Measurements from ENCODE around the gene RNF145.
"Not testable (repeated sequence)": the region's sequence is repeated elsewhere in the genome, so short reads cannot be mapped to it uniquely, and the experiment has no call there.

Gene RNF145

GRCh38 chr5:159166416-159166815, 42.9 kb downstream of the RNF145 start:
- no peak for DNase-seq (ENCODE audit: low read depth)

DNA sequence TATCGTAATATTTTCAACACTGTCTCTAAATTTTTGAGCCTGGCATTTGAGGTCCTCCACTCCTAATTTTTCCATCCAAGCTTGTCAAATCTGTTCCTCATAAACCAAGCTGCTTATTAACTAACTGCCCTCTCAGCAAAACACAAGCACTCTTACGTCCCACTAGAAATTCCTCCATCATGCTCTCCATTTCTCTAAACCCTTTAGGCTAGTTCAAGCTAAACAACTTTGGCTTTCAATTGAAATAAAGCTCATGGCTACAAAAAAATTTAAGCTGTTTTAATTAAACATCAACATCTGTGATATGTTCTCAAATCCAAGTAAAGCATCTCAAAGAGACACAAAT, 45.7 kb downstream of the RNF145 start:
- H3K4me3 ChIP-seq (ENCODE audit: low read depth, low read length): no peak overlapping the region
- no peak for DNase-seq (ENCODE audit: low read depth)

More at GRCh38 chr5:159166416-159166815, 42.9 kb downstream of the RNF145 start:
- no peak overlapping the region for H3K4me3 ChIP-seq (ENCODE audit: low read depth, low read length)

GRCh38 chr5:159163027-159163700, 46.2 kb downstream of the RNF145 start:
- DNase-seq (ENCODE audit: low read depth): peak; percentile 49
- H3K4me3 ChIP-seq (ENCODE audit: low read depth, low read length): no peak overlapping the region

DNA sequence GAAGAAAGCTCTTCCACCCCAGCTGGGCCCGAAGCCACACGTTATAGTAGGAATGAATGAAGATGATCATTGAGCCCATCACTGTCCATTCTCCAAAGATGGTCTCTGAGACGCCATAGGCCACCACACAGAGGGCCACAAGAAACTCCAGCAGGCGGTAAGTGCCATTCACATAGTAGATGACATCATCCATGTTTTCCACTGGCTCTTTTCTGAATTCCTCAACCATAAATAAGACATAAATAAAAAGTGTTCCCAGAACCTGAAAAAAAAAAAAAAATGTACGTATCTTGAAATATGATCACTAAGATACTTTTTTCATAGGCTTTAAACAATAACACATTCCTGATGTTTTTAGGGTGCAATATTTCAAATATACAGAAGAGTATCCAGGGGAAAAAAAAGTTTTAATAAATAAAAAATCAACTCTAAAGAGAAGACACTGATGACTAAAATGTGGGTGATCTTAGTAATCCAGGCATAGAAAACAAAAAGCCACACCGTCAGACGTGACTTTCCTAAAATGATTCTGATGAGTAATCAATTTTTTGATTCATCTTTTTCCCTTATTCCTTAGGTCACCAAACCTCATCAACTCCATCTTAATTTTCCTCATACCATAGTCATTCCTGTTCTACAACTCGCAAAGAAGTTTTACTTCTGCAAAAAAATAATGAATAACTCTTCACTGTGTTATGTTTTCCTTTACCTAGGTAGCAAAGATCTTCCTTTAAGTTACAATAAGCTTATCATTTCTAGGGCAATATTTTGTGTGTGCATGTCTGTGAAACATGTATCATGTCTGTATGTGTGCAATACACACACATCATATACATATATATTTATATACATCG, 47.8 kb downstream of the RNF145 start:
- H3K4me3 ChIP-seq (ENCODE audit: low read depth, low read length): no peak overlapping the region

GRCh38 chr5:159158553-159159091, 50.7 kb downstream of the RNF145 start:
- DNase-seq (ENCODE audit: low read depth); H3K4me3 ChIP-seq (ENCODE audit: low read depth, low read length): not testable (repeated sequence)

More for the DNA sequence above, 47.8 kb downstream of the RNF145 start:
- DNase-seq (ENCODE audit: low read depth): no peak

GRCh38 chr5:159157552-159157951, 51.8 kb downstream of the RNF145 start:
- H3K4me3 ChIP-seq (ENCODE audit: low read depth, low read length): no peak overlapping the region
- no peak for DNase-seq (ENCODE audit: low read depth)

- peak; percentile 40 for DNase-seq (ENCODE audit: low read depth)
- no peak overlapping the region for H3K4me3 ChIP-seq (ENCODE audit: low read depth, low read length)
These were observed 52.7 kb downstream of the RNF145 start for GRCh38 chr5:159156426-159157238.

DNA sequence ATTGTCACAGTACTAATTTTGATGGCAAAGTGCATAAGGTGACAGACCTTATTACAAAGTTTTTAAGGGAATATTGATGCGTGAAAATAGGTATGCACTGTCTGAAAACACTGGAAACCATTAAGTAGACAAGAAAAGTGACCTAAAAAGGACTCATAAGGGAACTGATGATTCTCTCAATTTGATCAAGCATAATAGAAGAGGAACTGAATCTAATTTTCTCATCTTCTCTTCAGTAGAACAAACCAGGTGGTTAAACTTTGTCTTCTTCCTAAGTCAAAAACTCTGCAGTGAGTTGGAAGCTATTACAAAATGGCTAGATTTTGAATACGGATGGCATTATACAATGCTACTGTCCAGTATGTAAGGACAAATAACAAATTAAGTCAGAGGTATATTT, 53.4 kb downstream of the RNF145 start:
- no peak for DNase-seq (ENCODE audit: low read depth)
- no peak overlapping the region for H3K4me3 ChIP-seq (ENCODE audit: low read depth, low read length)

DNA sequence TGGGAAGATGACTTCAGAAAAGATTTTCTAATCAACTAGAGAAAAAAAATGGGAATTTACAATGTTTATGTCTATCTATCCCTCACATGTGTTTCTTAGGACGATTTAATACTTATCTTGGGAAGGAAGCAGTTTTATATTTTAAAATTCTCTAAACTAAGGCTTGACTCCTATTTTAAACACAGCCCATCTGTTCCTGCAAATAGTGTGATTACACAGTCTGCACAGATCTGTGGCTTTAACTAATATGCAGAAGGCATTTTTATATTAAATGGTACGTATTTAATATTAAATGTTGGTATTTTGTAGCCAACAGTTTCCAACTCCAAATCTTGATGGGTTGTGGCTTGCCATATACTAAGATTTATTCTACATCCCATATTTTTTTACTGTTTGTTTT, 56.5 kb downstream of the RNF145 start:
- H3K4me3 ChIP-seq (ENCODE audit: low read depth, low read length): no peak overlapping the region
- no peak for DNase-seq (ENCODE audit: low read depth)

- no peak for DNase-seq (ENCODE audit: low read depth)
- no peak overlapping the region for H3K4me3 ChIP-seq (ENCODE audit: low read depth, low read length)
These were observed 60.3 kb downstream of the RNF145 start for GRCh38 chr5:159149085-159149484.

DNA sequence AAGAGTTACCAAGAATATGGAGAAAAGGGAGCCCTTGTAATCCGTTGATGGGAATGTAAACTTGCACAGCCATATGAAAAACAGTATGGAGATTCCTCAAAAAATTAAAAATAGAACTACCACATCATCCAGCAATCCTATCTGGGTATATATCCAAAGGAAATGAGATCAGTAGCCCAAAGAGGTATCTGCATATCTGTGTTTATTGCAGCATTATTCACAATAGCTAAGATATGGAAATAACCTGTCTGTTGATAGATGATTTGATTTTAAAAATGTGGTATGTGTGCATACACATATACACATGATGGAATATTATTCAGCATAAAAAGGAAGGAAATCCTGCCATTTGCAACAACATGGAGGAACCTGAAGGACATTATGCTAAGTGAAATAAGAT, 61.4 kb downstream of the RNF145 start:
- DNase-seq (ENCODE audit: low read depth): no peak

DNA sequence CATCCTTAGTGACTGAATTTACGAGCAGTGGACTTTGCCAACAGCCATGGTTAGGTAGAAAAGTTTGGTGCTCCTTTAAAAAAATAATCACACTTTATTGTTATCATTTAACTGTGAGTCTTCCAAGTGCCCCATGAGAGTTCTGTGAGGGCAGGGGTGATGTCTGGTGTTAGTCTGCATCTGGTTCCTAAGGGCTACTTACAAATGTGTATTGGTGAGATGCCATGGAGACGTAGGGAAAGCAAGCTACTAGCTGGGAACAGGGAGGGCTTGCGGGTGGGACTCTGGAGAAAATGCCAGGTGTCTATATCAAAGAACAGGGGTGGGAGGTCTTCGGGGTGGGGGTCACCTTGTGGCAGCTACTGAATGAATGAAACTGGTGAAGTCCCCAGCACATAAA, 62.5 kb downstream of the RNF145 start:
- no peak overlapping the region for H3K4me3 ChIP-seq (ENCODE audit: low read depth, low read length)
- no peak for DNase-seq (ENCODE audit: low read depth)

More for the DNA sequence above, 61.4 kb downstream of the RNF145 start:
- H3K4me3 ChIP-seq (ENCODE audit: low read depth, low read length): no peak overlapping the region

DNA sequence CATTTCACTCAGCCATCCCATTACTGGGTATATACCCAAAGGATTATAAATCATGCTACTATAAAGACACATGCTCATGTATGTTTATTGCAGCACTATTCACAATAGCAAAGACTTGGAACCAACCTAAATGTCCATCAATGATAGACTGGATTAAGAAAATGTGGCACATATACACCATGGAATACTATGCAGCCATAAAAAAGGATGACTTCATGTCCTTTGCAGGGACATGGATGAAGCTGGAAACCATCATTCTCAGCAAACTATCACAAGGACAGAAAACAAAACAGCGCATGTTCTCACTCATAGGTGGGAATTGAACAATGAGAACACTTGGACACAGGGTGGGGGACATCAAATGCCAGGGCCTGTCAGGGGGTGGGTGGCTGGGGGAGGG, 64.2 kb downstream of the RNF145 start:
- H3K4me3 ChIP-seq (ENCODE audit: low read depth, low read length); DNase-seq (ENCODE audit: low read depth): not testable (repeated sequence)

GRCh38 chr5:159139802-159140201, 69.6 kb downstream of the RNF145 start:
- no peak overlapping the region for H3K4me3 ChIP-seq (ENCODE audit: low read depth, low read length)
- no peak for DNase-seq (ENCODE audit: low read depth)

DNA sequence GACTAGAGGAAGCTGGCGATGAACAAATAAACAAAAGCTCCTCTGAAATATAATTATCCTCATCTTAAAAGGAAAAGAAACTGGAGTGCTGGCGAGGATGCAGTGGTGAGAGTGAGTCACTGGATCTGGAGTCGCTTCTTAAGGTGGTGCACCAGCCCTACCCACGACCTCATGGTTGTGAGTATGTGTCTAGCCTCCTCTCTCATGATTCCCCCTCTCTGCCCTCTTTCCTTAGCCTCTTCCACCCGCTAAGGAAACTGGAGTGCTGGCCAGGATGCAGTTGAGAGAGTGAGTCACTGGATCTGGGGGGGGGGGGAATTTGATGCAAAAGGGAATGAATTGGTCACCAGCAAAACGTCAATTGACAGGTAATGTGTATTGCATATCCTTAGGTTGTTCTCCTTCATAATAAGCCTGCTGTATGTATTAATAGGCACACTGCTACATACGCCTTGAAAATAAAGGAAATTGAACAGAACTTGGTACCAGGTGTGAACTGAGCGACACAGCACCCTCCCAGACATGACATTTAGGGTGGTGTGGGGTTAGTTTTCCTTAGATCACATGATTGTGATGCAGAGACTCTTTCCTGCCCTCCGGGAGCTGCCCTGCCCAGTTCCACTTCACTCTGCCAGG, 73.3 kb downstream of the RNF145 start:
- H3K4me3 ChIP-seq (ENCODE audit: low read depth, low read length): no peak overlapping the region
- peak; percentile 56 for DNase-seq (ENCODE audit: low read depth)

- H3K4me3 ChIP-seq (ENCODE audit: low read depth, low read length): no peak overlapping the region
- peak; percentile 60 for DNase-seq (ENCODE audit: low read depth)
These were observed 76.2 kb downstream of the RNF145 start for GRCh38 chr5:159133041-159133741.

DNA sequence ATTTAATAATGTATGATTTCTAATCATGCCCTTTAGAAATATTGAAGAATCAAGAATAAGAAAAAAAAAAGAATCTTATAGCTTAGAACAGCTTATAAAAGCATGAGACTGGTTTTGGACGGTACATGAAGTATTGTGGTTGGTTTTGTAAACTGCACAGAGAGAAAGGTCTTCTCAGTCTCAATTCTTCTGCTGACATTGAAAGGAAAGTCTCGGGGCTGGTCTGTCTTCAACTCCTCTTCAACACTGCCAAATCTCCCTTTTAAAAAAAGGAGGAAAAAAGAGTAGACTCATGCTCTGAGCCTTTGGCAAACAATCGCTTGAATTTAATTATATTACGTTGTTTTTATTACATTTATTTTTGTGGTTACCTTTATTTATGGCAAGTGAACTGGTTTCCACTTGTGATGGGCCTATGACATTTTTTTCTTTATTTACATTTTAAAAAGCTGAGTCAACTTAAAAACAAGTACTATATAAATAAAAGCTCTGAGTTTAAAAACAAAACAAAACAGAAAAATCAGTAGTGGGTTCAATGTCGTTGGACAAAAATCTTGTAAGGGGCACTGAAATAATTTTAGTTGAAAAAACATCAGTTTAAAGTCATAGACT, 76.8 kb downstream of the RNF145 start:
- H3K4me3 ChIP-seq (ENCODE audit: low read depth, low read length): no peak overlapping the region
- no peak for DNase-seq (ENCODE audit: low read depth)

- H3K4me3 ChIP-seq (ENCODE audit: low read depth, low read length): no peak overlapping the region
- no peak for DNase-seq (ENCODE audit: low read depth)
These were observed 77.4 kb downstream of the RNF145 start for GRCh38 chr5:159131951-159132350.
